Neuronal stem cell (in vitro differentiated cells): Measurements from ENCODE around the gene RBM20.

Experiments used
- DNase-seq: peaks from one replicate; pipeline ENCODE4 v3.0.0-alpha.2; 2013; ENCODE audit warnings: low spot score
- H2AFZ ChIP-seq: one replicate; pipeline ENCODE4 v1.6.1; 2013; ENCODE audit warnings: mild to moderate bottlenecking, low read length, inconsistent platforms
- H2AK5ac ChIP-seq: 2 replicates; pipeline ENCODE4 v1.6.1; 2013; ENCODE audit warnings: low read depth, mild to moderate bottlenecking, inconsistent platforms, low read length, moderate library complexity, mixed read lengths
- H2BK120ac ChIP-seq: 2 replicates; pipeline ENCODE4 v1.6.1; 2013; ENCODE audit warnings: low read depth, mild to moderate bottlenecking, inconsistent platforms, low read length, moderate library complexity, mixed read lengths
- H2BK12ac ChIP-seq: one replicate; pipeline ENCODE4 v1.6.1; 2013; ENCODE audit warnings: low read length, inconsistent platforms
- H2BK15ac ChIP-seq: 2 replicates; pipeline ENCODE4 v1.6.1; 2013; ENCODE audit warnings: mild to moderate bottlenecking, low read length, inconsistent platforms, mixed read lengths
- H2BK5ac ChIP-seq: one replicate; pipeline ENCODE4 v1.6.1; 2013; ENCODE audit warnings: inconsistent platforms, mild to moderate bottlenecking, low read length, moderate library complexity
- H3K14ac ChIP-seq: one replicate; pipeline ENCODE4 v1.6.1; 2013; ENCODE audit warnings: low read length, inconsistent platforms
- H3K18ac ChIP-seq: 2 replicates; pipeline ENCODE4 v1.6.1; 2013; ENCODE audit warnings: low read length, inconsistent platforms
- H3K23ac ChIP-seq: 2 replicates; pipeline ENCODE4 v1.6.1; 2013; ENCODE audit warnings: low read depth, mild to moderate bottlenecking, mixed read lengths, low read length, inconsistent platforms; ENCODE audit not compliant: poor library complexity
- H3K27ac ChIP-seq: replicated peaks from 3 replicates; pipeline ENCODE4 v1.5.1; 2013; ENCODE audit warnings: low read length, inconsistent platforms
- H3K27me3 ChIP-seq, 3 experiments: 2 replicates each; pipeline ENCODE4 v1.6.1; 2013; ENCODE audit warnings: low read length in 3 of 3, mild to moderate bottlenecking in 2 of 3, inconsistent platforms in 1 of 3, low read depth in 1 of 3, mixed read lengths in 1 of 3, moderate library complexity in 1 of 3; ENCODE audit not compliant: control insufficient read depth in 3 of 3, insufficient read depth in 3 of 3
- H3K36me3 ChIP-seq, 2 donors: replicated peaks in 1 of 2; 2 replicates each; pipeline ENCODE4 v1.6.1; 2013; ENCODE audit warnings: low read length in 2 of 2; ENCODE audit not compliant: control insufficient read depth in 2 of 2, insufficient read depth in 2 of 2
- H3K4ac ChIP-seq: 2 replicates; pipeline ENCODE4 v1.6.1; 2013; ENCODE audit warnings: inconsistent platforms, mild to moderate bottlenecking, low read length, moderate library complexity
- H3K4me1 ChIP-seq, 2 donors: 1 replicate in 1 of 2; 2 replicates in 1 of 2; pipeline ENCODE4 v1.6.1; 2013; ENCODE audit warnings: low read length in 2 of 2, low read depth in 1 of 2; ENCODE audit not compliant: control insufficient read depth in 2 of 2, insufficient read depth in 1 of 2
- H3K4me2 ChIP-seq: one replicate; pipeline ENCODE4 v1.6.1; 2013; ENCODE audit warnings: mild to moderate bottlenecking, low read length, inconsistent platforms; ENCODE audit not compliant: insufficient read depth, poor library complexity, severe bottlenecking
- H3K4me3 ChIP-seq, 2 donors: 2 replicates each; pipeline ENCODE4 v1.5.1; 2013; ENCODE audit warnings: low read length in 2 of 2, mild to moderate bottlenecking in 2 of 2, inconsistent platforms in 1 of 2, moderate library complexity in 1 of 2
- H3K79me1 ChIP-seq: one replicate; pipeline ENCODE4 v1.6.1; 2013; ENCODE audit warnings: low read depth, mild to moderate bottlenecking, inconsistent platforms, low read length, moderate library complexity
- H3K9ac ChIP-seq: one replicate; pipeline ENCODE4 v1.6.1; 2013; ENCODE audit warnings: mild to moderate bottlenecking, low read depth, low read length, inconsistent platforms; ENCODE audit not compliant: poor library complexity
- H3K9me3 ChIP-seq, 2 donors: replicated peaks in 1 of 2; 2 replicates each; pipeline versions ENCODE3 to v1.6.1; 2013; ENCODE audit warnings: low read length in 2 of 2, mild to moderate bottlenecking in 2 of 2, inconsistent platforms in 1 of 2, low read depth in 1 of 2, mixed read lengths in 1 of 2, moderate library complexity in 1 of 2; ENCODE audit not compliant: control insufficient read depth in 2 of 2, insufficient read depth in 1 of 2
- H4K8ac ChIP-seq: one replicate; pipeline ENCODE4 v1.6.1; 2013; ENCODE audit warnings: low read depth, mild to moderate bottlenecking, inconsistent platforms, low read length, moderate library complexity
- H4K91ac ChIP-seq: one replicate; pipeline ENCODE4 v1.6.1; 2013; ENCODE audit warnings: low read length, low read depth, mild to moderate bottlenecking, inconsistent platforms; ENCODE audit not compliant: poor library complexity
- WGBS, 2 donors: extraction: QIAGEN DNeasy Blood & Tissue Kit; methylation state at CpG; one replicate each; pipeline ENCODE4 v1.1.7; 2013; ENCODE audit warnings: missing lambda C conversion rate in 2 of 2, mixed read lengths in 1 of 2; ENCODE audit not compliant: insufficient read length in 2 of 2, insufficient replicate concordance in 1 of 2; ENCODE audit errors: extremely low coverage in 2 of 2; 5-methylcytosine and 5-hydroxymethylcytosine counted together

Gene RBM20

DNA sequence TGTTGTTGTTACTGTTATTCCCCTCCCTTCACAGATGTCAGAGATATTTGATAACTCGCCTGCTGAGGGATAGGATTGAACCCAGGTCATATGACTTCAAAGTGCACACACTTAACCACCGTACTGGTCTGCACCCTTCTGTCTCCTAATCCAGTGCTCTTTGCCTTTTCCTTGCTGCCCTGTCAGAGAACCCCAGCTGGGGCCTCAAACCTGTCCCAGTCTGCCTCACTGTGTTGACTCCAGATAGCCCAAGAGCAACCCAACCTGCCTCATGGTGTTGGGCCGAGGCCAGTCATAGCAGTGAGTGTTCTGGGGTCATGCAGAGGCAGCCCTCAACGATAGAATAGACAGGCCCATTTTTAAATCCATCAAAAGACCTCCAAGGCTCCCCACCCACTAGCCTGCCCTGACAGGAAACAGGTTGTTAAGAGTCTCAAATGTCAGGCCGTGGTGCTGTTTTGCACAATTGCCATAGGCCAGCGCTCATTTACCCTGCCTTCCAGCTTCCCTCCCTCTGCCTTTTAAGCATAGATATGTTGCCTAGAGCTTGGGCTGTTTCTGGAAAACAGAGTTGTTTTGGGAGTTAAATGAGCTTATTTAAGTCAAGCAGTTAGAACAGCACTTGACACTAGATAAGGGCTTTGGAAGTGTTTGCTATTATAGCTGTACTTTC lies 190.6 kb downstream of the RBM20 start:
- Histone ChIP-seq H2AFZ (peak overlapping the region; percentile 69), H3K27ac (peak overlapping the region; percentile 37), H3K18ac (peak overlapping the region; percentile 86)

DNA sequence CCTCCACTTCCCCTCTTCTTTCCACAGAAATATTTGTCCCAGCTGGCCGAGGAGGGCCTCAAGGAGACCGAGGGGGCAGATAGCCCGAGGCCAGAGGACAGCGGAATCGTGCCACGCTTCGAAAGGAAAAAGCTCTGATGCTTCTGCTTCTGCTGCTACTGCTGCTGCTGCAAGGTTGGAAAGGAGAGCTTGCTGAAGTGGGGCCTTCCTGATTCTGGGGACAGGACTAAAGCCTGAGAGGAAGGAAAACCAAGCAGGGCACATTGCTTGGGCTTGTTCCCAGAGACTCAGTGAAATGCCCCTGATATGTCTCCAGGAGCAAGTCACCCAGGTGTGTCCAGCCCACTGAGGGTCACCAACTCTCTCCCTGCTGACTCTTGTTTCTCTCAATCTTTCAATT lies 191.7 kb downstream of the RBM20 start:
- Histone ChIP-seq H3K9ac (no peak overlapping the region), H3K9me3 (peaks cover 0 to 1% of the 10 kb centered on the region in 2 donors), H2AFZ (no peak overlapping the region), H4K91ac (peak overlapping the region; percentile 34), H3K14ac (no peak overlapping the region), H3K23ac (no peak overlapping the region), H2BK15ac (peak overlapping the region; percentile 27), H3K4me3 (no peak overlapping the region), H3K4me1 (peaks cover 25 to 41% of the 10 kb centered on the region in 2 donors), H2AK5ac (peak overlapping the region; percentile 88), H2BK5ac (no peak overlapping the region), H2BK12ac (peak overlapping the region; percentile 30), H3K27ac (no peak overlapping the region), H3K27me3 (no peaks in the 10 kb centered on the region), H4K8ac (peak overlapping the region; percentile 85), H3K4ac (no peak overlapping the region), H3K18ac (peak overlapping the region; percentile 32), H3K4me2 (no peak overlapping the region), H3K79me1 (no peaks in the 10 kb centered on the region), H2BK120ac (peak overlapping the region; percentile 27), H3K36me3 (no peaks in the 10 kb centered on the region)
- no peak for DNase-seq
- WGBS, 2 donors = no CpG with 5 or more reads among the region's 7 CpGs

More for the DNA sequence above, 190.6 kb downstream of the RBM20 start:
- Histone ChIP-seq H3K4me3 (no peak overlapping the region), H2BK5ac (no peak overlapping the region), H3K4me1 (peaks cover 25 to 44% of the 10 kb centered on the region in 2 donors), H2BK120ac (no peak overlapping the region), H3K4ac (no peak overlapping the region), H2BK15ac (peak overlapping the region; percentile 54), H3K14ac (no peak overlapping the region), H3K27me3 (no peaks in the 10 kb centered on the region), H3K9ac (no peak overlapping the region), H2BK12ac (no peak overlapping the region), H3K79me1 (no peaks in the 10 kb centered on the region), H3K9me3 (peaks cover 0 to 1% of the 10 kb centered on the region in 2 donors), H3K23ac (no peak overlapping the region), H3K4me2 (no peak overlapping the region), H4K91ac (no peak overlapping the region), H4K8ac (no peak overlapping the region), H3K36me3 (no peaks in the 10 kb centered on the region), H2AK5ac (peak overlapping the region; percentile 39)
- peak; percentile 37 for DNase-seq
- no CpG with 5 or more reads among the region's 6 CpGs for WGBS, 2 donors

DNA sequence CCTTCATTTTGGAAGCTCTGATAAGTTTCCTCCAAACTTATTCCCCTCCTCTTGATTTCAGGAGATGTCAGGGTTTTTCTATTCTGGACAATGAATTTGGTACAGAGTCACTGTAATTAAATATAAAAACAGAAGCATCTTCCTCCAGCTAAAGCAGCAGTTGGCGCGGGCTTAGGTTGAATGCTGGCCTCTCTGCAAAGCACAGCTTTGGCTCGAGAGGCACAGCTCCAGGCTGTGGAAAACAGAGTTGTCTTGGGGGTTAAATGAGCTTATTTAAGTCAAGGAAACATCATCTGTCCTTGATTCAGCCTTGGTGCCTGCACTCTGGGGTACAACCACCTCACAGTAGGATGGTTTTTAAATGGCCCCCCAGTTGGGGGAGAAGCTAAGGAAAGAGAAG lies 192.6 kb downstream of the RBM20 start:
- no peak overlapping the region for H3K4me2 ChIP-seq
- no peak overlapping the region for H4K91ac ChIP-seq
- H2BK120ac ChIP-seq = no peak overlapping the region
- no peak overlapping the region for H4K8ac ChIP-seq
- H2BK12ac ChIP-seq = no peak overlapping the region
- H3K14ac ChIP-seq = no peak overlapping the region
- H3K4me1 ChIP-seq = peaks cover 25 to 41% of the 10 kb centered on the region in 2 donors
- H3K79me1 ChIP-seq = no peaks in the 10 kb centered on the region
- H3K4me3 ChIP-seq = no peak overlapping the region
- no CpG with 5 or more reads among the region's 3 CpGs for WGBS, 2 donors
- H2BK15ac ChIP-seq = no peak overlapping the region
- H3K9me3 ChIP-seq = peaks cover 0 to 1% of the 10 kb centered on the region in 2 donors
- no peak overlapping the region for H3K18ac ChIP-seq
- H2AK5ac ChIP-seq = no peak overlapping the region
- DNase-seq = no peak
- no peak overlapping the region for H3K9ac ChIP-seq
- H2BK5ac ChIP-seq = no peak overlapping the region
- H3K27ac ChIP-seq = no peak overlapping the region
- H3K4ac ChIP-seq = no peak overlapping the region
- no peaks in the 10 kb centered on the region for H3K36me3 ChIP-seq
- H3K27me3 ChIP-seq = no peaks in the 10 kb centered on the region
- H3K23ac ChIP-seq = no peak overlapping the region
- no peak overlapping the region for H2AFZ ChIP-seq

DNA sequence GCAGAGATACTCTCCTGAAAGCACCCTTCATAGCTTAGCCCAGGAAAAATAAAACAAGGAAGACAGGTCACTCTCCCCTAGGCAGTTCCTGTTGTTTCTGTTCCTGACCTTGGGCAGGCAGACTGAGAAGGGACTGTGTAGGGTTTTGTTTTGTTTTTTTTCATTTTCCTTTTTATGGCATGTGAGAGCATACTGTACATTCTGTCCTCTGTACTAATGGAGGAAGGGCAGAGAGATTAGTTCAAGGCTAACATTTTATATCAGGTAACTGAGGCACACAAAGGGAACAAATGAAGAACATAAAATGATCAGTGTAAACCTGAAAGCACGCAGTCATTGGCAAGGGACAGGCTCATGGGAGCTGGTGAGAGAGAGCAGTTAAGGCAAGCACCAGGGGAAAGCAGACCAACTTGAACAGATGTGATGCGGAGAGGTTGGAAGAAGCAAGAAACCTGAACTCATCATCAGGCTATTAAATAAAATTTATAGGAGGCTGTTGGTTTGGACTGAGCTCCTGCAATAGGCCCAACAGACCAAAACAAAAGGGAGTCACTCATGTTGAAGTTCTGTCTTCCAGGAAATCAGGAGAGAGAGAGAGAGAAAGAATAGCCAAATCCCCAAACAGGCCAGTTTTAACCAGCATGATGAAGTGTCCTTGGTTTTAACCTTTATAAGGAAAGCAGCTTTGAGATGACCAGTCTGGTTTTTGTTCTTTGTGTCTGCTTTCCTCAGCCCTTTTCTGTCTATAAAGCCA lies 193.5 kb downstream of the RBM20 start:
- no peaks in the 10 kb centered on the region for H3K79me1 ChIP-seq
- no peak for DNase-seq
- no peak overlapping the region for H3K27ac ChIP-seq
- peak overlapping the region; percentile 60 for H2AFZ ChIP-seq
- H3K9me3 ChIP-seq = peaks cover 0 to 1% of the 10 kb centered on the region in 2 donors
- H3K9ac ChIP-seq = no peak overlapping the region
- H3K23ac ChIP-seq = no peak overlapping the region
- no CpG with 5 or more reads among the region's 2 CpGs for WGBS, 2 donors
- H2BK5ac ChIP-seq = no peak overlapping the region
- no peak overlapping the region for H3K18ac ChIP-seq
- H3K4me2 ChIP-seq = no peak overlapping the region
- no peaks in the 10 kb centered on the region for H3K27me3 ChIP-seq
- no peak overlapping the region for H2BK120ac ChIP-seq
- H3K4ac ChIP-seq = no peak overlapping the region
- H2BK12ac ChIP-seq = no peak overlapping the region
- H2AK5ac ChIP-seq = no peak overlapping the region
- no peak overlapping the region for H3K4me3 ChIP-seq
- no peak overlapping the region for H2BK15ac ChIP-seq
- peaks cover 26 to 44% of the 10 kb centered on the region in 2 donors for H3K4me1 ChIP-seq
- H4K8ac ChIP-seq = no peak overlapping the region
- H3K14ac ChIP-seq = no peak overlapping the region
- no peak overlapping the region for H4K91ac ChIP-seq
- H3K36me3 ChIP-seq = no peaks in the 10 kb centered on the region
